Measurements from ENCODE around the gene NRAS.

NRAS gene

GRCh38 chr1:114728553-114728952 is 12.0 kb upstream of the NRAS start:
- in situ Hi-C loops (cut with HindIII; ENCODE audit: low sequenced_read_pairs): no loop called here

GRCh38 chr1:114725230-114725629 is 8.7 kb upstream of the NRAS start:
- in situ Hi-C loops (cut with HindIII; ENCODE audit: low sequenced_read_pairs): no loop called here

- in situ Hi-C loops (cut with HindIII; ENCODE audit: low sequenced_read_pairs): no loop called here
Observed at GRCh38 chr1:114723915-114724314, 7.3 kb upstream of the NRAS start.

- in situ Hi-C loops (cut with HindIII; ENCODE audit: low sequenced_read_pairs): no loop called here
Observed at GRCh38 chr1:114723457-114723856, 6.9 kb upstream of the NRAS start.

GRCh38 chr1:114720492-114720891 is 3.9 kb upstream of the NRAS start:
- in situ Hi-C loops (cut with HindIII; ENCODE audit: low sequenced_read_pairs): no loop called here

GRCh38 chr1:114719424-114719787 is 2.8 kb upstream of the NRAS start:
- in situ Hi-C loops (cut with HindIII; ENCODE audit: low sequenced_read_pairs): no loop called here

DNA sequence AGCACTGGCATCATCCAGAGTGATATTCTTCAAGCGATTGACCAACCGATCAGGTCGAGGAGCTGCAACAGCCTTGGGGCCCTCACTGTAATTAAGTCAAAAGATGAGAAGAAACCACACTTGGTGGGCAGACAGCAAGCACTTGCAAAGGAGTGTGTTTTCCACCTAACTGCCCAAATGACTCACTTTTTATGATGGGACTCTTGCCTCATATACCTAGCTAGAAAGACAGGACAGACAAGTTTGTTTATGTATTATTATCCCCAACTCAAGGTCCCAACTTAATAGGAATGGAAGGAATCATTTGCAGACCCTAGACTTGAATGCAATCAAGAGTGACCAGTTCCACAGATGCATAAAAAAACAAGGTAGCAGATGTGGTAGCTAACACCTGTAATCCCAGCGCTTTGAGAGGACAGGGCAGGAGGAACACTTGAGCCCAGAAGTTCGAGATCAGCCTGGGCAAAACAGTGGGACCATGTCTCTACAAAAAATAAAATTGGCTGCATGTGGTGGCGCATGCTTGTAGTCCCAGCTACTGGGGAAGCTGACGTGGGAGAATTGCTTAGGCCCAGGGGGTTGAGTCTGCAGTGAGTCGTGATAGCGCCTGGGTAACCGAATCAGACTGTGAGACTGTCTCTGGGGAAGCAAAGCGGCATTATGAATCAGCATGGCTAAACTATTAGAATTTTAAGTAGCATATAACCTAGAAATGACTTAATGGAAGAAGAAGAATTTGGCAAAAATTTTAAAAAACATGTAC is 2.3 kb upstream of the NRAS start:
- in situ Hi-C loops (cut with HindIII; ENCODE audit: low sequenced_read_pairs): no loop called here

- in situ Hi-C loops (cut with HindIII; ENCODE audit: low sequenced_read_pairs): no loop called here
Observed at GRCh38 chr1:114715952-114716303, 643 bp downstream of the NRAS start.

DNA sequence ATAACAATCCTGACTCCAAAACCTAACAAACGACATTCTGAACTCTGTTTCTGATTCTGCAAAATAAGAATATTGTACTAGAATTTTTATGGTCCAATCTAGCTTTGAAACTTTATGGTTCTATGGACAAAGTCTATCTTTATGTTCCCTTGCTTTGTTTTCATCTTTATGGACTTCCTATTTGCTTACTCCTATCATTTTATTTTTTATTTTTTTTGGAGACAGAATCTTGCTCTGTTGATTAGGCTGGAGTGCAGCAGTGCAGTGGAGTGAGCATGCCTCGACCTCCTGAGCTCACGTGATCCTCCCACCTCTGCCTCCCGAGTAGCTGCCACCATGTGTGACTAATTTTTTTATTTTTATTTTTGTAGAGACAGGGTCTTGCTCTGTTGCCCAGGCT is 3.6 kb downstream of the NRAS start:
- in situ Hi-C loops (cut with HindIII; ENCODE audit: low sequenced_read_pairs): no loop called here

DNA sequence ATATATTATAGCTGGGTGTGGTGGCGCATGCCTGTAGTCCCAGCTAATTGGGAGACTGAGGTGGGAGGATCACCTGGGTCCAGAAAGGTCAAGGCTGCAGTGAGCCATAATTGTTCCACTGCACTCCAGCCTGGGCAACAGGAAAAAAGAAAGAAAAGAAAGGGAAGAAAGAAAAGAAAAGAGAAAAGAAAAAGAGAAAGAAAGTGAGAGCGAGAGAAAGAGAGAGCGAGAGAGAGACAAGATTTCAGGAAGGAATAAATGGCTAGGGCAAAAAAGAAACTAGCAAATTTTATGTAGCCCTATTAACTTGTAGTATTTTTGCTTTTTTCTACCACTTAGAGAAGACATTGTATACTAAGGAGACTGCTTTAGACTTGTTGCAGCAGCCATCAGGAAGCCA is 6.2 kb downstream of the NRAS start:
- in situ Hi-C loops (cut with HindIII; ENCODE audit: low sequenced_read_pairs): no loop called here

- in situ Hi-C loops (cut with HindIII; ENCODE audit: low sequenced_read_pairs): no loop called here
Observed at GRCh38 chr1:114707604-114708003, 9.0 kb downstream of the NRAS start.

GRCh38 chr1:114703242-114703641 is 13.3 kb downstream of the NRAS start:
- in situ Hi-C loops (cut with HindIII; ENCODE audit: low sequenced_read_pairs): no loop called here

- in situ Hi-C loops (cut with HindIII; ENCODE audit: low sequenced_read_pairs): no loop called here
Observed at GRCh38 chr1:114702737-114703136, 13.8 kb downstream of the NRAS start.

GRCh38 chr1:114701931-114702330 is 14.6 kb downstream of the NRAS start:
- in situ Hi-C loops (cut with HindIII; ENCODE audit: low sequenced_read_pairs): no loop called here

GRCh38 chr1:114700036-114700600 is 16.5 kb downstream of the NRAS start:
- in situ Hi-C loops (cut with HindIII; ENCODE audit: low sequenced_read_pairs): no loop called here

DNA sequence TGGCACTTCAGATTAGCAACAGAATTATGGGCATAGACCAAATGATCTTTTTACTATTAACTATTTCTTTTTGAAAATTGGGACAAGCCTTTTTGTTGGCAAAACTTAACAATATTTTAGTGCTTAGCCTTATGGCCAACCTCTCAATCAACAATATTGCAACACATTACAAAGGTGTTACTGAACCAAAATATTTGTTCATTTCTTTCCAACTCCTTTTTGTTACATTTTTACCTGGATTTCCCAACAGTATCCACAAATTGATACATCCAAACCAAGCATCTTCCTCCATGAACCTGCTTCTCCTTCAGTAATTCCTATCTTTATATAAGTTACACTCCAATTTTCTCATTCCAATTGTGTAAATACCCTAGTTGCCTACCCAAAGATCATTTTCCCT is 19.8 kb downstream of the NRAS start:
- in situ Hi-C loops (cut with HindIII; ENCODE audit: low sequenced_read_pairs): no loop called here

- in situ Hi-C loops (cut with HindIII; ENCODE audit: low sequenced_read_pairs): no loop called here
Observed at GRCh38 chr1:114695430-114696058, 21.0 kb downstream of the NRAS start, which contains the start of gene AMPD1. TSS of gene AMPD1 (minus strand) at chr1:114695546. CDS start at chr1:114695471, 75 bp downstream.

DNA sequence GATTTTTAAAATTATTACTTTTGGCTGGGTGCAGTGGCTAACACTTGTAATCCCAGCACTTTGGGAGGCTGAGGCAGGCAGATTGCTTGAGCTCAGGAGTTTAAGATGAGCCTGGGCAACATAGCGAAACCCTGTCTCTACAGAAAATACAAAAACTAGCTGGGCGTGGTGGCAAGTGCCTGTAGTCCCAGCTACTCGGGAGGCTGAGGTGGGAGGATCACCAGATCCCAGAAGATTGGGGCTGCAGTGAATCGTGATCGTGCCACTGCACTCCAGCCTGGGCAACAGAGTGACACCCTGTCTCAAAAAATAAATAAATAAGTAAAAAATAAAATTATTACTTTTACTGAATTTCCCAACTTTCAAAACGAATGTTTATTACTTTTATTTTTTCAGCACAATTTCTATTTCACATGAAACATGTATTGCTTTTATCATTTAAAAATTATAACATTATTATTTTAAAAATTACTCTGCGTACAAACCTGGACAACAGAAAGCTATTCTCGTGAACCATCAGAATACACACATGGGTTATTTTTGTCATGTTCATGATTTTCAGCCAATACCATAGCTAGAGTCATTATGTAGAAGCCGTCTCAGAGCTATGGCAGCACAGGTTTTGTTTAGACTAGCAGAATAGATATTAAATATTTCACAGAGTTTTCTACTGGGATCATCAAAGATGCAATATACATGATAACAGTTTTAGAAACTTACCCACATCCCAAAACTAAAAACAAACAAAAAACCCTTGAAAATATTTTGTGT is 21.8 kb downstream of the NRAS start:
- in situ Hi-C loops (cut with HindIII; ENCODE audit: low sequenced_read_pairs): no loop called here

DNA sequence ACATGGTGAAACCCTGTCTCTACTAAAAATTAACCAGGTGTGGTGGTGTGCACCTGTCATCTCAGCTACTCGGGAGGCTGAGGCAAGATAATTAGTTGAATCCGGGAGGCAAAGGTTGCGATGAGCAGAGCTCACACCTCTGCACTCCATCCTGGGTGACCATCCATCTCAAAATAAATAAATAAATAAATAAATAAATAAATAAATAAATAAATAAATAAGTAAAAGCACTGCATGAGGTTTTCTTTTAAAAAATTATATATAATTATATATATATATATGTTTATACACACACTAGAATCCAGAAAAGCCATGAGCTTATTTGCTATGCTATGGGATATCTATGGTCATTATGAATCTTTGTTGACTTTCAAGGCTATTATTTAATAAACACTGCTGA is 23.6 kb downstream of the NRAS start:
- in situ Hi-C loops (cut with HindIII; ENCODE audit: low sequenced_read_pairs): no loop called here

DNA sequence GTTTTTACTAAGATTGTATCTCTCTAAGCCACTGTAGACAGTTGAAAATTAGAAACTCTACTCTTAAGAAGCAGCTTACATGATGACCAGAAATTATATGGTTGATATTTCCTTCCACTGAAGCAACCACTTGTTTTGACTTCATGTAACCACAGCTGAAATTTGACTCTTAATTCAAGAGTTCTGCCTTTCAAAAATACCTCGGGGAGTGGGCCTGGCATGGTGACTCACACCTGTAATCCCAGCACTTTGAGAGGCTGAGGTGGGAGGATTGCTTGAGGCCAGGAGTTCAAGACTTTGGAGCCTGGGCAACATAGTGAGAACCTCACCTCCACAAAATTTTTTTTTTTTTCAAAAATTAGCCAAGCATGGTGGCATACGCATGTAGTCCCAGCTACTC is 25.5 kb downstream of the NRAS start:
- in situ Hi-C loops (cut with HindIII; ENCODE audit: low sequenced_read_pairs): no loop called here

GRCh38 chr1:114690148-114690547 is 26.4 kb downstream of the NRAS start:
- in situ Hi-C loops (cut with HindIII; ENCODE audit: low sequenced_read_pairs): no loop called here

- in situ Hi-C loops (cut with HindIII; ENCODE audit: low sequenced_read_pairs): no loop called here
Observed at GRCh38 chr1:114688526-114688925, 28.0 kb downstream of the NRAS start.
